ENCODE data around the gene BCL7A.
"Not testable (repeated sequence)": the region's sequence is repeated elsewhere in the genome, so short reads cannot be mapped to it uniquely, and the experiment has no call there.

BCL7A gene

GRCh38 chr12:122045262-122045661 lies 23.6 kb downstream of the BCL7A start:
- Histone ChIP-seq H3K4me3 (ENCODE audit: low read depth, low read length) (no peak overlapping the region), H3K9ac (ENCODE audit: low read length) (no peak overlapping the region), H3K9me3 (ENCODE audit: control insufficient read depth, insufficient read depth, low read depth, low read length) (peaks cover 5% of the 10 kb centered on the region; the same call in 1 of the 2 replicates), H3K27ac (ENCODE audit: low read depth, low read length) (no peak overlapping the region), H3K36me3 (ENCODE audit: control insufficient read depth, insufficient read depth, low read length) (peaks cover 43% of the 10 kb centered on the region), H3K27me3 (ENCODE audit: control insufficient read depth, insufficient read depth, low read length) (no peaks in the 10 kb centered on the region), H3K4me1 (ENCODE audit: control insufficient read depth, insufficient read depth, low read length) (no peaks in the 10 kb centered on the region)

- H3K9ac ChIP-seq (ENCODE audit: low read length): no peak overlapping the region
- H3K27ac ChIP-seq (ENCODE audit: low read depth, low read length): no peak overlapping the region
- H3K27me3 ChIP-seq (ENCODE audit: control insufficient read depth, insufficient read depth, low read length): no peaks in the 10 kb centered on the region
- peaks cover 45% of the 10 kb centered on the region for H3K36me3 ChIP-seq (ENCODE audit: control insufficient read depth, insufficient read depth, low read length)
- no peaks in the 10 kb centered on the region for H3K4me1 ChIP-seq (ENCODE audit: control insufficient read depth, insufficient read depth, low read length)
- H3K9me3 ChIP-seq (ENCODE audit: control insufficient read depth, insufficient read depth, low read depth, low read length): peaks cover 5% of the 10 kb centered on the region; the same call in 1 of the 2 replicates
- H3K4me3 ChIP-seq (ENCODE audit: low read depth, low read length): no peak overlapping the region
Observed at GRCh38 chr12:122046145-122046544, 24.5 kb downstream of the BCL7A start.

- Histone ChIP-seq H3K36me3 (ENCODE audit: control insufficient read depth, insufficient read depth, low read length) (peaks cover 42% of the 10 kb centered on the region), H3K27me3 (ENCODE audit: control insufficient read depth, insufficient read depth, low read length) (no peaks in the 10 kb centered on the region), H3K9ac (ENCODE audit: low read length) (no peak overlapping the region), H3K4me1 (ENCODE audit: control insufficient read depth, insufficient read depth, low read length) (no peaks in the 10 kb centered on the region), H3K27ac (ENCODE audit: low read depth, low read length) (no peak overlapping the region), H3K9me3 (ENCODE audit: control insufficient read depth, insufficient read depth, low read depth, low read length) (peaks cover 5% of the 10 kb centered on the region; the same call in 1 of the 2 replicates), H3K4me3 (ENCODE audit: low read depth, low read length) (no peak overlapping the region)
Observed at GRCh38 chr12:122048151-122048550, 26.5 kb downstream of the BCL7A start.

GRCh38 chr12:122049827-122050226 lies 28.1 kb downstream of the BCL7A start:
- H3K36me3 ChIP-seq (ENCODE audit: control insufficient read depth, insufficient read depth, low read length): peaks cover 32% of the 10 kb centered on the region

GRCh38 chr12:122050706-122051105 lies 29.0 kb downstream of the BCL7A start:
- no peak overlapping the region for H3K27ac ChIP-seq (ENCODE audit: low read depth, low read length)

More at GRCh38 chr12:122049827-122050226, 28.1 kb downstream of the BCL7A start:
- Histone ChIP-seq H3K4me1 (ENCODE audit: control insufficient read depth, insufficient read depth, low read length) (no peaks in the 10 kb centered on the region), H3K4me3 (ENCODE audit: low read depth, low read length) (no peak overlapping the region), H3K9me3 (ENCODE audit: control insufficient read depth, insufficient read depth, low read depth, low read length) (no peaks in the 10 kb centered on the region; the same call in 1 of the 2 replicates), H3K27me3 (ENCODE audit: control insufficient read depth, insufficient read depth, low read length) (no peaks in the 10 kb centered on the region), H3K27ac (ENCODE audit: low read depth, low read length) (no peak overlapping the region), H3K9ac (ENCODE audit: low read length) (no peak overlapping the region)

GRCh38 chr12:122051231-122051876 lies 29.7 kb downstream of the BCL7A start:
- no peaks in the 10 kb centered on the region for H3K27me3 ChIP-seq (ENCODE audit: control insufficient read depth, insufficient read depth, low read length)
- H3K9ac ChIP-seq (ENCODE audit: low read length): no peak overlapping the region
- H3K27ac ChIP-seq (ENCODE audit: low read depth, low read length): no peak overlapping the region
- H3K9me3 ChIP-seq (ENCODE audit: control insufficient read depth, insufficient read depth, low read depth, low read length): no peaks in the 10 kb centered on the region
- no peak overlapping the region for H3K4me3 ChIP-seq (ENCODE audit: low read depth, low read length)
- peaks cover 31% of the 10 kb centered on the region for H3K36me3 ChIP-seq (ENCODE audit: control insufficient read depth, insufficient read depth, low read length)
- H3K4me1 ChIP-seq (ENCODE audit: control insufficient read depth, insufficient read depth, low read length): no peaks in the 10 kb centered on the region

More at GRCh38 chr12:122050706-122051105, 29.0 kb downstream of the BCL7A start:
- Histone ChIP-seq H3K4me1 (ENCODE audit: control insufficient read depth, insufficient read depth, low read length) (no peaks in the 10 kb centered on the region), H3K27me3 (ENCODE audit: control insufficient read depth, insufficient read depth, low read length) (no peaks in the 10 kb centered on the region), H3K36me3 (ENCODE audit: control insufficient read depth, insufficient read depth, low read length) (peaks cover 31% of the 10 kb centered on the region), H3K9me3 (ENCODE audit: control insufficient read depth, insufficient read depth, low read depth, low read length) (no peaks in the 10 kb centered on the region), H3K4me3 (ENCODE audit: low read depth, low read length) (no peak overlapping the region), H3K9ac (ENCODE audit: low read length) (no peak overlapping the region)

- Histone ChIP-seq H3K27ac (ENCODE audit: low read depth, low read length) (no peak overlapping the region), H3K27me3 (ENCODE audit: control insufficient read depth, insufficient read depth, low read length) (no peaks in the 10 kb centered on the region), H3K9ac (ENCODE audit: low read length) (no peak overlapping the region), H3K4me3 (ENCODE audit: low read depth, low read length) (no peak overlapping the region), H3K36me3 (ENCODE audit: control insufficient read depth, insufficient read depth, low read length) (peaks cover 38% of the 10 kb centered on the region), H3K4me1 (ENCODE audit: control insufficient read depth, insufficient read depth, low read length) (no peaks in the 10 kb centered on the region), H3K9me3 (ENCODE audit: control insufficient read depth, insufficient read depth, low read depth, low read length) (no peaks in the 10 kb centered on the region)
Observed at GRCh38 chr12:122052285-122052684, 30.6 kb downstream of the BCL7A start.

- H3K9me3 ChIP-seq (ENCODE audit: control insufficient read depth, insufficient read depth, low read depth, low read length): no peaks in the 10 kb centered on the region
- no peaks in the 10 kb centered on the region for H3K27me3 ChIP-seq (ENCODE audit: control insufficient read depth, insufficient read depth, low read length)
- H3K4me3 ChIP-seq (ENCODE audit: low read depth, low read length): no peak overlapping the region
- H3K4me1 ChIP-seq (ENCODE audit: control insufficient read depth, insufficient read depth, low read length): no peaks in the 10 kb centered on the region
- H3K9ac ChIP-seq (ENCODE audit: low read length): no peak overlapping the region
- peaks cover 52% of the 10 kb centered on the region for H3K36me3 ChIP-seq (ENCODE audit: control insufficient read depth, insufficient read depth, low read length)
- no peak overlapping the region for H3K27ac ChIP-seq (ENCODE audit: low read depth, low read length)
Observed at GRCh38 chr12:122054842-122055520, 33.3 kb downstream of the BCL7A start.

- H3K4me1 ChIP-seq (ENCODE audit: control insufficient read depth, insufficient read depth, low read length); H3K4me3 ChIP-seq (ENCODE audit: low read depth, low read length); H3K27me3 ChIP-seq (ENCODE audit: control insufficient read depth, insufficient read depth, low read length); H3K9me3 ChIP-seq (ENCODE audit: control insufficient read depth, insufficient read depth, low read depth, low read length); H3K9ac ChIP-seq (ENCODE audit: low read length); H3K27ac ChIP-seq (ENCODE audit: low read depth, low read length): not testable (repeated sequence)
- H3K36me3 ChIP-seq (ENCODE audit: control insufficient read depth, insufficient read depth, low read length): peaks cover 49% of the 10 kb centered on the region
Observed at GRCh38 chr12:122056406-122056805, 34.7 kb downstream of the BCL7A start.

- H3K9me3 ChIP-seq (ENCODE audit: control insufficient read depth, insufficient read depth, low read depth, low read length): no peaks in the 10 kb centered on the region
- no peaks in the 10 kb centered on the region for H3K27me3 ChIP-seq (ENCODE audit: control insufficient read depth, insufficient read depth, low read length)
- peaks cover 49% of the 10 kb centered on the region for H3K36me3 ChIP-seq (ENCODE audit: control insufficient read depth, insufficient read depth, low read length)
- no peak overlapping the region for H3K4me3 ChIP-seq (ENCODE audit: low read depth, low read length)
- H3K9ac ChIP-seq (ENCODE audit: low read length): no peak overlapping the region
- H3K27ac ChIP-seq (ENCODE audit: low read depth, low read length): no peak overlapping the region
- no peaks in the 10 kb centered on the region for H3K4me1 ChIP-seq (ENCODE audit: control insufficient read depth, insufficient read depth, low read length)
Observed at GRCh38 chr12:122057007-122057735, 35.5 kb downstream of the BCL7A start.

- Histone ChIP-seq H3K36me3 (ENCODE audit: control insufficient read depth, insufficient read depth, low read length) (peaks cover 49% of the 10 kb centered on the region), H3K27me3 (ENCODE audit: control insufficient read depth, insufficient read depth, low read length) (no peaks in the 10 kb centered on the region), H3K9ac (ENCODE audit: low read length) (no peak overlapping the region), H3K4me3 (ENCODE audit: low read depth, low read length) (no peak overlapping the region), H3K9me3 (ENCODE audit: control insufficient read depth, insufficient read depth, low read depth, low read length) (no peaks in the 10 kb centered on the region), H3K27ac (ENCODE audit: low read depth, low read length) (no peak overlapping the region), H3K4me1 (ENCODE audit: control insufficient read depth, insufficient read depth, low read length) (peaks cover 4% of the 10 kb centered on the region)
Observed at GRCh38 chr12:122057769-122058168, 36.1 kb downstream of the BCL7A start.
